H1 (cell line): Measurements from ENCODE around the gene F8. TPM values are rescaled to one million over a fixed set of nuclear protein-coding genes. Genes with fewer than 3 reads are reported as not detected.

Experiments
- CTCF ChIA-PET: fragments of 300-600 bp; sonication (Branson Sonifier 250); formaldehyde crosslinking; loops from one replicate; lab custom pipeline; 2021; ENCODE audit not compliant: partially characterized antibody; lab: Charles Lee
- POLR2A ChIA-PET: fragments of 300-600 bp; sonication (Branson Sonifier 250); formaldehyde crosslinking; loops from one replicate; lab custom pipeline; 2021; ENCODE audit warnings: inconsistent platforms; ENCODE audit not compliant: partially characterized antibody; lab: Charles Lee
- DNase-seq, 2 experiments: peaks; one replicate each; pipeline versions ENCODE4 v3.0.0 to v3.0.0-alpha.2; 2010 to 2022; ENCODE audit warnings: low spot score in 2 of 2, low read depth in 1 of 2, mixed read lengths in 1 of 2
- FAIRE-seq: peaks from 2 replicates; lab custom pipeline; 2011; peaks lifted over from hg19 to GRCh38; lab: Jason Lieb, UNC
- H2AFZ ChIP-seq: 2 replicates; pipeline ENCODE4 v1.8.1; 2012; ENCODE audit warnings: low read length, inconsistent platforms
- H2AK5ac ChIP-seq: 2 replicates; pipeline ENCODE4 v1.6.1; 2013; ENCODE audit warnings: low read depth, low read length
- H2BK120ac ChIP-seq: replicated peaks from 2 replicates; pipeline ENCODE3; 2013; ENCODE audit warnings: low read depth, low read length, inconsistent platforms
- H2BK12ac ChIP-seq: 2 replicates; pipeline ENCODE4 v1.6.1; 2013; ENCODE audit warnings: low read depth, low read length
- H2BK15ac ChIP-seq: 2 replicates; pipeline ENCODE4 v1.6.1; 2013; ENCODE audit warnings: low read length
- H2BK20ac ChIP-seq: 2 replicates; pipeline ENCODE4 v1.6.1; 2013; ENCODE audit warnings: low read length
- H2BK5ac ChIP-seq: 2 replicates; pipeline ENCODE4 v1.6.1; 2013; ENCODE audit warnings: low read depth, low read length
- H3K14ac ChIP-seq: 2 replicates; pipeline ENCODE4 v1.6.1; 2013; ENCODE audit warnings: inconsistent platforms; ENCODE audit not compliant: insufficient read length
- H3K18ac ChIP-seq: 2 replicates; pipeline ENCODE4 v1.6.1; 2013; ENCODE audit warnings: low read length; ENCODE audit errors: extremely low read depth
- H3K23ac ChIP-seq: 2 replicates; pipeline ENCODE4 v1.6.1; 2013; ENCODE audit warnings: inconsistent platforms; ENCODE audit not compliant: insufficient read length
- H3K23me2 ChIP-seq: 2 replicates; pipeline ENCODE4 v1.6.1; 2013; ENCODE audit warnings: low read depth, low read length
- H3K27ac ChIP-seq: 2 replicates; pipeline ENCODE4 v1.6.1; 2011; ENCODE audit warnings: low read depth, low read length, inconsistent platforms
- H3K27me3 ChIP-seq, 4 experiments: replicated peaks in 1 of 4; 1 replicate in 1 of 4; 2 replicates in 3 of 4; pipeline versions ENCODE4 v1.6.1 to v1.8.1; 2011 to 2013; ENCODE audit warnings: low read length in 3 of 4, mild to moderate bottlenecking in 3 of 4, inconsistent platforms in 2 of 4, mixed read lengths in 2 of 4, moderate library complexity in 1 of 4; ENCODE audit not compliant: control insufficient read depth in 3 of 4, insufficient read depth in 3 of 4; ENCODE audit errors: extremely low read depth in 1 of 4
- H3K36me3 ChIP-seq, 4 experiments: 2 replicates each; pipeline versions ENCODE4 v1.6.1 to v1.8.1; 2011 to 2013; ENCODE audit warnings: mild to moderate bottlenecking in 4 of 4, low read length in 3 of 4, moderate library complexity in 2 of 4, control low read depth in 1 of 4, inconsistent platforms in 1 of 4; ENCODE audit not compliant: insufficient read depth in 4 of 4, control insufficient read depth in 2 of 4
- H3K4ac ChIP-seq: replicated peaks from 2 replicates; pipeline ENCODE3; 2013; ENCODE audit warnings: low read length, low read depth, mixed read lengths, inconsistent platforms; ENCODE audit not compliant: insufficient read length
- H3K4me1 ChIP-seq, 4 experiments: replicated peaks in 1 of 4; 1 replicate in 1 of 4; 2 replicates in 3 of 4; pipeline versions ENCODE4 v1.6.1 to v1.8.1; 2011 to 2013; ENCODE audit warnings: low read length in 3 of 4, inconsistent platforms in 2 of 4, mixed read lengths in 1 of 4; ENCODE audit not compliant: insufficient read depth in 4 of 4, control insufficient read depth in 3 of 4
- H3K4me2 ChIP-seq, 2 experiments: 2 replicates each; pipeline versions ENCODE4 v1.6.1 to v1.8.1; 2011 to 2013; ENCODE audit warnings: low read depth in 2 of 2, low read length in 2 of 2, control low read depth in 1 of 2, inconsistent platforms in 1 of 2, mild to moderate bottlenecking in 1 of 2; ENCODE audit not compliant: insufficient read depth in 1 of 2
- H3K4me3 ChIP-seq, 4 experiments: fragments of 200-600, 300-600 bp in 1 of 4; sonication (generic), shearing (Covaris generic), sonication (Bioruptor Twin) in 1 of 4; 2 replicates each; pipeline versions ENCODE4 v1.5.1 to v1.8.1; 2011 to 2016; ENCODE audit warnings: low read length in 4 of 4, low read depth in 3 of 4, control low read depth in 2 of 4, inconsistent platforms in 2 of 4, mild to moderate bottlenecking in 2 of 4, mixed read lengths in 1 of 4, moderate library complexity in 1 of 4; ENCODE audit not compliant: insufficient read depth in 2 of 4; ENCODE audit errors: extremely low read depth in 1 of 4
- H3K56ac ChIP-seq: replicated peaks from 2 replicates; pipeline ENCODE3; 2013; ENCODE audit warnings: low read depth, mild to moderate bottlenecking, mixed read lengths, low read length, inconsistent platforms; ENCODE audit not compliant: insufficient read length
- H3K79me1 ChIP-seq: 2 replicates; pipeline ENCODE4 v1.6.1; 2013; ENCODE audit warnings: low read depth, low read length, control low read depth
- H3K79me2 ChIP-seq, 2 experiments: 2 replicates each; pipeline versions ENCODE4 v1.6.1 to v1.8.1; 2012 to 2013; ENCODE audit warnings: low read length in 2 of 2, mild to moderate bottlenecking in 2 of 2, inconsistent platforms in 1 of 2; ENCODE audit not compliant: insufficient read depth in 2 of 2, control insufficient read depth in 1 of 2
- H3K9ac ChIP-seq, 4 experiments: replicated peaks in 1 of 4; 1 replicate in 1 of 4; 2 replicates in 3 of 4; pipeline versions ENCODE4 v1.6.1 to v1.8.1; 2011 to 2013; ENCODE audit warnings: low read depth in 3 of 4, low read length in 3 of 4, control low read depth in 2 of 4, mild to moderate bottlenecking in 2 of 4, moderate library complexity in 2 of 4, inconsistent platforms in 1 of 4; ENCODE audit errors: extremely low read depth in 1 of 4
- H3K9me3 ChIP-seq, 2 experiments: 2 replicates each; pipeline versions ENCODE4 v1.6.1 to v1.8.1; 2012 to 2013; ENCODE audit warnings: mild to moderate bottlenecking in 2 of 2, moderate library complexity in 2 of 2, control low read depth in 1 of 2, inconsistent platforms in 1 of 2, low read depth in 1 of 2, low read length in 1 of 2, mixed read lengths in 1 of 2; ENCODE audit not compliant: insufficient read depth in 2 of 2
- H4K20me1 ChIP-seq, 2 experiments: replicated peaks in 1 of 2; 2 replicates each; pipeline versions ENCODE3 to v1.8.1; 2011 to 2013; ENCODE audit warnings: inconsistent platforms in 2 of 2, low read length in 2 of 2, mild to moderate bottlenecking in 1 of 2; ENCODE audit not compliant: insufficient read depth in 2 of 2, control insufficient read depth in 1 of 2
- H4K5ac ChIP-seq: 2 replicates; pipeline ENCODE4 v1.6.1; 2013; ENCODE audit warnings: low read length, low read depth, mixed read lengths, inconsistent platforms; ENCODE audit not compliant: insufficient read length
- H4K8ac ChIP-seq: 2 replicates; pipeline ENCODE4 v1.8.0; 2013; ENCODE audit warnings: mild to moderate bottlenecking, moderate library complexity, low read length, inconsistent platforms; ENCODE audit not compliant: insufficient read depth; ENCODE audit errors: extremely low read depth
- H4K91ac ChIP-seq: replicated peaks from 2 replicates; pipeline ENCODE3; 2013; ENCODE audit warnings: low read length, mixed read lengths, inconsistent platforms; ENCODE audit not compliant: insufficient read length
- BACH1 ChIP-seq: IDR thresholded peaks from 2 replicates; pipeline ENCODE4 v1.6.1; 2012; ENCODE audit warnings: low read length, improper control_type of control experiment
- CBX8 ChIP-seq: fragments of 300-800, 300-1000 bp; sonication (generic); IDR thresholded peaks from 2 replicates; pipeline ENCODE4 v1.7.1; 2016; ENCODE audit warnings: low read depth, low read length, borderline replicate concordance
- HDAC2 ChIP-seq, 2 experiments: fragments of 300-600 bp in 1 of 2; sonication (generic) in 1 of 2; IDR thresholded peaks; 2 replicates each; pipeline ENCODE4 v1.6.1; 2011 to 2012; ENCODE audit warnings: low read depth in 2 of 2, low read length in 2 of 2, mild to moderate bottlenecking in 2 of 2, moderate library complexity in 2 of 2, borderline replicate concordance in 1 of 2, inconsistent platforms in 1 of 2
- PHF8 ChIP-seq: fragments of 200-600 bp; sonication (generic); conservative IDR thresholded peaks from 2 replicates; pipeline ENCODE4 v1.7.1; 2012; ENCODE audit warnings: low read depth, mild to moderate bottlenecking, inconsistent platforms, low read length, moderate library complexity
- RXRA ChIP-seq: IDR thresholded peaks from 2 replicates; pipeline ENCODE4 v1.6.1; 2011; ENCODE audit warnings: low read depth, mild to moderate bottlenecking, low read length, moderate library complexity; ENCODE audit not compliant: insufficient read depth
- SP1 ChIP-seq: IDR thresholded peaks from 2 replicates; pipeline ENCODE4 v1.6.1; 2011; ENCODE audit warnings: low read depth, low read length
- TAF7 ChIP-seq: optimal IDR thresholded peaks from 2 replicates; pipeline ENCODE3; 2011; ENCODE audit warnings: low read depth, mild to moderate bottlenecking, inconsistent platforms, low read length, moderate library complexity, borderline replicate concordance
- YY1 ChIP-seq: IDR thresholded peaks from 2 replicates; pipeline ENCODE4 v1.6.1; 2011; ENCODE audit warnings: low read depth, mild to moderate bottlenecking, low read length
- WGBS, 2 experiments: shearing (Covaris generic) in 1 of 2; methylation state at CpG; one replicate each; pipeline versions ENCODE4 v1.1.6 to v1.1.7; 2013 to 2015; ENCODE audit warnings: low lambda C conversion rate in 2 of 2, mixed read lengths in 2 of 2, inconsistent platforms in 1 of 2, low coverage in 1 of 2, missing lambda C conversion rate in 1 of 2; ENCODE audit not compliant: insufficient replicate concordance in 2 of 2, insufficient coverage in 1 of 2, insufficient read length in 1 of 2; ENCODE audit errors: extremely low coverage in 1 of 2, missing lambda C conversion rate in 1 of 2; 5-methylcytosine and 5-hydroxymethylcytosine counted together
- polyA plus RNA-seq, 7 experiments: library from polyadenylated mRNA; depleted of rRNA in 3 of 7; stranded (reverse) in 5 of 7; unstranded in 2 of 7; fragments of >200 nt in 5 of 7; fragments of 200-250 nt in 2 of 7; gene quantifications; 1 replicate in 5 of 7; 2 replicates in 1 of 7; 4 replicates in 1 of 7; pipeline versions ENCODE4 v1.2.1 to v1.2.3, GENCODE V29; 2011 to 2013; ENCODE audit warnings: missing spikeins in 2 of 7, mixed read lengths in 2 of 7
- total RNA-seq: library from RNA; stranded (reverse); fragmentation: NEBNext Ultra II Directional; extraction: Animal tissue kit (Norgen Biotek cat#: 25700); gene quantifications from 2 replicates; pipeline ENCODE4 v1.2.1, GENCODE V29; 2021

Gene F8
- total and polyA plus RNA-seq, 2 of the 8 experiments (the other 6 are each of a cell fraction or from before 2014, with no cell fraction given), result 1.1 to 2.6 TPM

- Histone ChIP-seq H3K79me2 (no peaks in the 10 kb centered on the region), H3K36me3 (no peaks in the 10 kb centered on the region), H3K23me2 (no peaks in the 10 kb centered on the region), H2BK12ac (no peak overlapping the region), H2AK5ac (no peak overlapping the region), H3K27me3 (no peaks in the 10 kb centered on the region), H3K9me3 (no peaks in the 10 kb centered on the region), H2BK15ac (no peak overlapping the region), H2BK5ac (no peak overlapping the region), H4K91ac (no peak overlapping the region), H4K5ac (no peak overlapping the region), H2AFZ (no peak overlapping the region), H3K4me3 (no peak overlapping the region), H3K18ac (no peak overlapping the region), H2BK20ac (no peak overlapping the region), H4K8ac (no peak overlapping the region), H3K14ac (no peak overlapping the region), H3K79me1 (no peaks in the 10 kb centered on the region), H3K4ac (no peak overlapping the region), H2BK120ac (no peak overlapping the region), H3K27ac (no peak overlapping the region), H3K4me1 (no peaks in the 10 kb centered on the region), H4K20me1 (no peaks in the 10 kb centered on the region), H3K56ac (no peak overlapping the region), H3K4me2 (no peak overlapping the region), H3K23ac (no peak overlapping the region), H3K9ac (no peak overlapping the region)
- 80% methylated on average over 1 of the region's 1 CpG; no CpG with 5 or more reads in 1 of the 2 experiments for WGBS, 2 experiments
- no peak for FAIRE-seq
- DNase-seq, result no peak
- POLR2A ChIA-PET, result no interaction called here
- CTCF ChIA-PET, result no interaction called here
- no peak for TF ChIP-seq PHF8
- TF ChIP-seq YY1, result no peak
- TF ChIP-seq CBX8, result no peak
- TF ChIP-seq HDAC2 (IDR thresholded peaks at IDR 0.05; ENCODE audit: borderline replicate concordance in 1 of 2, low read depth in 2 of 2, low read length in 2 of 2), result no peak
- TF ChIP-seq RXRA, result no peak
- no peak for TF ChIP-seq SP1
- TF ChIP-seq TAF7, result no peak
- no peak for TF ChIP-seq BACH1
Observed at GRCh38 chrX:154836163-154836562, 186.4 kb downstream of the F8 start.
